Neutrophil (primary cell): ENCODE results near the gene PRSS2.

Source experiments
- H3K27ac ChIP-seq: fragments of 200-600 bp; sonication (generic); 2 replicates; pipeline ENCODE4 v1.5.1; 2016; ENCODE audit warnings: mild to moderate bottlenecking, moderate library complexity
- H3K27me3 ChIP-seq: fragments of 200-600 bp; sonication (generic); 2 replicates; pipeline ENCODE4 v1.6.0; 2016; ENCODE audit warnings: mild to moderate bottlenecking
- H3K36me3 ChIP-seq: fragments of 200-600 bp; sonication (generic); 2 replicates; pipeline ENCODE4 v1.5.1; 2017
- H3K4me1 ChIP-seq, 2 experiments: fragments of 200-600 bp in 1 of 2; sonication (generic) in 1 of 2; 1 replicate in 1 of 2; 2 replicates in 1 of 2; pipeline versions ENCODE4 v1.5.1 to v1.6.1; 2013 to 2016; ENCODE audit warnings: low read depth in 1 of 2, low read length in 1 of 2, mild to moderate bottlenecking in 1 of 2, moderate library complexity in 1 of 2; ENCODE audit not compliant: control insufficient read depth in 1 of 2, insufficient read depth in 1 of 2
- H3K4me3 ChIP-seq, 2 experiments: fragments of 200-600 bp in 1 of 2; sonication (generic) in 1 of 2; 1 replicate in 1 of 2; 2 replicates in 1 of 2; pipeline ENCODE4 v1.5.1; 2013 to 2016; ENCODE audit warnings: low read depth in 1 of 2, low read length in 1 of 2, mild to moderate bottlenecking in 1 of 2, moderate library complexity in 1 of 2
- H3K9me3 ChIP-seq: fragments of 200-600 bp; sonication (generic); 2 replicates; pipeline ENCODE4 v1.5.1; 2016
- CTCF ChIP-seq: fragments of 200-600 bp; sonication (generic); IDR thresholded peaks from 2 replicates; pipeline ENCODE4 v1.5.1; 2016; ENCODE audit warnings: antibody characterized with exemption

The PRSS2 gene

GRCh38 chr7:142803901-142804300 lies 33.1 kb downstream of the PRSS2 start:
- no peak for TF ChIP-seq CTCF
- Histone ChIP-seq H3K27me3 (peaks cover 61% of the 10 kb centered on the region), H3K4me3 (no peak overlapping the region), H3K27ac (no peak overlapping the region), H3K9me3 (no peaks in the 10 kb centered on the region), H3K36me3 (no peaks in the 10 kb centered on the region), H3K4me1 (no peaks in the 10 kb centered on the region)

- Histone ChIP-seq H3K27ac (no peak overlapping the region), H3K36me3 (no peaks in the 10 kb centered on the region), H3K27me3 (peaks cover 61% of the 10 kb centered on the region), H3K9me3 (no peaks in the 10 kb centered on the region), H3K4me3 (no peak overlapping the region), H3K4me1 (no peaks in the 10 kb centered on the region)
- no peak for TF ChIP-seq CTCF
These were observed 34.0 kb downstream of the PRSS2 start for GRCh38 chr7:142804728-142805207.

- Histone ChIP-seq H3K9me3 (no peaks in the 10 kb centered on the region), H3K27ac (no peak overlapping the region), H3K4me3 (no peak overlapping the region)
These were observed 34.7 kb downstream of the PRSS2 start for GRCh38 chr7:142805350-142806021.

GRCh38 chr7:142806022-142806356 lies 35.2 kb downstream of the PRSS2 start:
- Histone ChIP-seq H3K27me3 (peaks cover 51% of the 10 kb centered on the region), H3K9me3 (no peaks in the 10 kb centered on the region), H3K36me3 (no peaks in the 10 kb centered on the region), H3K27ac (no peak overlapping the region), H3K4me1 (no peaks in the 10 kb centered on the region), H3K4me3 (no peak overlapping the region)
- TF ChIP-seq CTCF, result no peak

More at GRCh38 chr7:142805350-142806021, 34.7 kb downstream of the PRSS2 start:
- Histone ChIP-seq H3K27me3 (peaks cover 55% of the 10 kb centered on the region), H3K4me1 (no peaks in the 10 kb centered on the region), H3K36me3 (no peaks in the 10 kb centered on the region)
- no peak for TF ChIP-seq CTCF

GRCh38 chr7:142806957-142807356 lies 36.2 kb downstream of the PRSS2 start:
- Histone ChIP-seq H3K4me1 (no peaks in the 10 kb centered on the region), H3K9me3 (no peaks in the 10 kb centered on the region), H3K4me3 (no peak overlapping the region), H3K36me3 (no peaks in the 10 kb centered on the region), H3K27me3 (peaks cover 51% of the 10 kb centered on the region), H3K27ac (no peak overlapping the region)
- no peak for TF ChIP-seq CTCF
